A549 (cell line): Measurements from ENCODE around the gene TAGLN3. TPM values are rescaled to one million over a fixed set of nuclear protein-coding genes. Genes with fewer than 3 reads are reported as not detected.

Experiments used
- ATAC-seq, 2 experiments: fragments of 200-7000 bp in 1 of 2; fragments of >200 bp in 1 of 2; cut with Nextera tagmentation in 1 of 2; cut with Tn5 transposase in 1 of 2; 3 replicates each; pipeline versions ENCODE4 v1.8.0 to v1.9.1; 2018 to 2020; ENCODE audit warnings: mild to moderate bottlenecking in 1 of 2, moderate library complexity in 1 of 2
- CTCF ChIA-PET: fragments of 300-600 bp; sonication (Branson Sonifier 250); formaldehyde crosslinking; extraction: SDS; loops from one replicate; lab custom pipeline; 2021; ENCODE audit warnings: antibody characterized with exemption, inconsistent platforms; lab: Yijun Ruan, JAX
- POLR2A ChIA-PET: fragments of 350-600 bp; formaldehyde crosslinking; extraction: SDS; loops from one replicate; lab custom pipeline; 2021; ENCODE audit warnings: antibody characterized with exemption, inconsistent platforms; lab: Yijun Ruan, JAX
- DNase-seq, 2 experiments: peaks; one replicate each; pipeline versions ENCODE4 v3.0.0 to v3.0.0-alpha.2; 2011 to 2016; ENCODE audit warnings: low read depth in 1 of 2, low spot score in 1 of 2
- FAIRE-seq: peaks from 2 replicates; lab custom pipeline; 2011; peaks lifted over from hg19 to GRCh38; lab: Jason Lieb, UNC
- H3K27ac ChIP-seq, 2 experiments: fragments of >200 bp; sonication (Bioruptor Twin); formaldehyde crosslinking; 3 replicates each; pipeline ENCODE4 v1.5.1; 2016 to 2017
- H3K4me1 ChIP-seq: fragments of >200 bp; sonication (Bioruptor Twin); formaldehyde crosslinking; 3 replicates; pipeline ENCODE4 v1.6.1; 2016
- H3K4me2 ChIP-seq: fragments of >200 bp; sonication (Bioruptor Twin); formaldehyde crosslinking; 3 replicates; pipeline ENCODE4 v1.6.1; 2016
- H3K4me3 ChIP-seq: fragments of >200 bp; sonication (Bioruptor Twin); formaldehyde crosslinking; 3 replicates; pipeline ENCODE4 v1.5.1; 2016
- H3K9me3 ChIP-seq: fragments of >200 bp; sonication (Bioruptor Twin); formaldehyde crosslinking; 3 replicates; pipeline ENCODE4 v1.6.1; 2016
- CBX8 ChIP-seq: fragments of 200-600 bp; sonication (generic); IDR thresholded peaks from 2 replicates; pipeline ENCODE4 v1.6.1; 2016
- CEBPB ChIP-seq, 2 experiments: fragments of >200 bp in 1 of 2; sonication (Bioruptor Twin) in 1 of 2; formaldehyde crosslinking in 1 of 2; IDR thresholded peaks; 2 replicates each; pipeline ENCODE4 v1.6.1; 2012 to 2016
- CTCF ChIP-seq: fragments of >200 bp; sonication (Bioruptor Twin); formaldehyde crosslinking; IDR thresholded peaks from 3 replicates; pipeline ENCODE4 v1.5.1; 2016
- EHF ChIP-seq: fragments of 250-450 bp; sonication (Bioruptor Pico); IDR thresholded peaks from 2 replicates; pipeline ENCODE4 v1.5.0; 2020; ENCODE audit warnings: mild to moderate bottlenecking
- ELK1 ChIP-seq: fragments of 150-350 bp; IDR thresholded peaks from 2 replicates; pipeline ENCODE4 v1.6.1; 2014; ENCODE audit warnings: low read depth, mild to moderate bottlenecking, low read length
- HDAC2 ChIP-seq: fragments of 200-600 bp; sonication (generic); IDR thresholded peaks from 2 replicates; pipeline ENCODE4 v1.6.1; 2016
- HOXA7 ChIP-seq: fragments of 250-450 bp; sonication (Bioruptor Pico); IDR thresholded peaks from 2 replicates; pipeline ENCODE4 v1.5.0; 2020; ENCODE audit warnings: mild to moderate bottlenecking, moderate library complexity
- JUNB ChIP-seq: fragments of >200 bp; sonication (Bioruptor Twin); formaldehyde crosslinking; IDR thresholded peaks from 2 replicates; pipeline ENCODE4 v1.6.1; 2016
- MAZ ChIP-seq: fragments of 150-350 bp; IDR thresholded peaks from 2 replicates; pipeline ENCODE4 v1.6.1; 2014; ENCODE audit warnings: antibody characterized with exemption, low read depth, low read length, borderline replicate concordance
- MYC ChIP-seq: IDR thresholded peaks from 2 replicates; pipeline ENCODE4 v1.6.1; 2012; ENCODE audit warnings: mild to moderate bottlenecking, inconsistent platforms, low read length, improper control_type of control experiment, borderline replicate concordance
- POLR2A ChIP-seq: IDR thresholded peaks from 2 replicates; pipeline ENCODE4 v1.6.1; 2012; ENCODE audit warnings: mild to moderate bottlenecking, low read length
- RAD21 ChIP-seq, 2 experiments: fragments of >200 bp in 1 of 2; sonication (Bioruptor Twin) in 1 of 2; formaldehyde crosslinking in 1 of 2; IDR thresholded peaks in 1 of 2; conservative IDR thresholded peaks in 1 of 2; 2 replicates in 1 of 2; 3 replicates in 1 of 2; pipeline ENCODE4 v1.6.1; 2012 to 2018; ENCODE audit warnings: inconsistent platforms in 1 of 2
- SMC3 ChIP-seq: fragments of >200 bp; sonication (Bioruptor Twin); formaldehyde crosslinking; IDR thresholded peaks from 3 replicates; pipeline ENCODE4 v1.6.1; 2018; ENCODE audit warnings: inconsistent platforms
- WGBS: methylation state at CpG from one replicate; pipeline ENCODE4 v1.1.6; 2017; ENCODE audit errors: missing lambda C conversion rate; 5-methylcytosine and 5-hydroxymethylcytosine counted together
- polyA plus RNA-seq, 4 experiments: library from polyadenylated mRNA; depleted of rRNA in 3 of 4; stranded (reverse); fragments of >200 nt; fragmentation: RNase III in 1 of 4; extraction: RNeasy Plus Mini Kit Qiagen cat#74134 plus additional on column Dnase treatment in 1 of 4; gene quantifications; 2 replicates in 3 of 4; 3 replicates in 1 of 4; pipeline ENCODE4 v1.2.3, GENCODE V29; 2011 to 2017
- TF ChIP-seq, protein P1 (sequence below): fragments of >200 bp; sonication (Bioruptor Twin); formaldehyde crosslinking; IDR thresholded peaks from 3 replicates; pipeline ENCODE4 v1.6.1; 2016

Gene TAGLN3
- polyA plus RNA-seq, 2 of the 4 experiments (the other 2 are of a cell fraction), result not detected

DNA sequence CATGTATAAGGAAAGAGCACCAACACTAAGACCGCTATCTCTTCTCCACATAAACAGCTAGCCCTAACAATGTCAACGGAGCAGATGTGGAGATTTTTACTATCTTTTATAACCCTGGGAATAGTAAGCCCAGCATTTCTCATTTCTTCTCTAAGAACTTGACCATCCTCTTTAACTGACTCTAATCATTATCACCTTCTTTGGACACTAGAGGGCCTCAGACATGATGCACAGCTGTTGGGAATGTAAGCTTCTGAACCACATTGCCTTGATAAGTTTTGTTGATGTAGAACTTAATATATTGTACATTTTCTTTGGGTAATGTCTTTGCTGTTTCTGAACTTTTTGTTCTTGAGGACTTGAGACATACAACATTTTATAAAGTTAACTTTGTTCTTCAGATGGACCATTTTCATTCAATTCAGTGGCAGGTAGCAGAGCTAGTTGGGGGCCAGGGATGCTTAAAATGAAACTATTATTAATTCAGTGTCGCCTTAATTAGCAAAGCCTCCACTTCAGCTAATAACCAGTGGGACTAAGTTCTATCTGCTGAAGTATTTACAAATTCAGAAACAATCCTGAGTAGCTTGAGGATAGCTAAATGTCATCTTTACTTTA is 9.6 kb upstream of the TAGLN3 start:
- peak; percentile 94 to 97 for ATAC-seq
- Histone ChIP-seq H3K27ac (no peak overlapping the region), H3K4me3 (no peak overlapping the region), H3K4me1 (peaks cover 2% of the 10 kb centered on the region; the same call in 1 of the 3 replicates), H3K4me2 (no peak overlapping the region), H3K9me3 (no peaks in the 10 kb centered on the region)
- peak; percentile 93 for FAIRE-seq
- POLR2A ChIA-PET, result interaction anchor here (0.7 to 1.3 kb wide), 2 partner anchors 10 to 14 kb away, joined by 3 to 18 read pairs; partner anchors contain the start of gene ABHD10
- 33% methylated on average over 3 of the region's 3 CpGs for WGBS
- DNase-seq, result peak; percentile 49 to 71
- TF ChIP-seq RAD21 (conservative IDR thresholded peaks at IDR 0.05 in 1 of 2, IDR thresholded peaks at IDR 0.05 in 1 of 2) (peak; percentile 57 to 59), CTCF (peak; percentile 81), SMC3 (peak; percentile 78), CBX8 (no peak)
- TF ChIP-seq, all 56 proteins: peak for 3
- CTCF ChIA-PET, result interaction anchor here (0.5 to 11.4 kb wide), 27 partner anchors 8 to 523 kb away, joined by 3 to 189 read pairs (median 6); partner anchors contain the start of genes ABHD10 and TAGLN3

DNA sequence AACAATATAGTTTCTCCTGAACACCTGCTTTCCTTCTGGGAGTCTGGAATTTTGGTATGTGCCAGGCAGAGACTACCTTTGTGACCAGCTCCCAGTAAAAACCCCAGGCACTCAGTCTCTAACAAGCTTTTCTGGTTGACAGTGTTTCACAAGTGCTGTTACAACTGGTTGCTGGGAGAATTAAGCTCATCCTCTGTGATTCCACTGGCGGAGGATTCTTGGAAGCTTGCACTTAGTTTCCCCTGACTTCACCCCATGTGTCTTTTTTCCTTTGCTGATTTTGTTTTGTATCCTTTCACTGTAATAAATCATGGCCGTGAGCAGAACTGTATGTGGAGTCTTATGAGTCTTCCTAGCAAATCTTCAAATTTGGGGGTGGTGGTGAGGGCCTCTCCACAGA is 5.7 kb upstream of the TAGLN3 start:
- FAIRE-seq (no peak), ATAC-seq (no peak), DNase-seq (no peak)
- Histone ChIP-seq H3K9me3 (no peaks in the 10 kb centered on the region), H3K4me1 (peaks cover 2% of the 10 kb centered on the region; the same call in 1 of the 3 replicates), H3K27ac (no peak overlapping the region), H3K4me3 (no peak overlapping the region), H3K4me2 (no peak overlapping the region)
- ChIA-PET CTCF (interaction anchor here (1.7 to 11.4 kb wide), 5 partner anchors 10 to 275 kb away, joined by 5 to 189 read pairs (median 16); no protein-coding TSS in a partner anchor), POLR2A (no interaction called here)
- WGBS, result 90% methylated on average over 2 of the region's 2 CpGs
- no peak for TF ChIP-seq EHF (CRISPR knock-in tag)

DNA sequence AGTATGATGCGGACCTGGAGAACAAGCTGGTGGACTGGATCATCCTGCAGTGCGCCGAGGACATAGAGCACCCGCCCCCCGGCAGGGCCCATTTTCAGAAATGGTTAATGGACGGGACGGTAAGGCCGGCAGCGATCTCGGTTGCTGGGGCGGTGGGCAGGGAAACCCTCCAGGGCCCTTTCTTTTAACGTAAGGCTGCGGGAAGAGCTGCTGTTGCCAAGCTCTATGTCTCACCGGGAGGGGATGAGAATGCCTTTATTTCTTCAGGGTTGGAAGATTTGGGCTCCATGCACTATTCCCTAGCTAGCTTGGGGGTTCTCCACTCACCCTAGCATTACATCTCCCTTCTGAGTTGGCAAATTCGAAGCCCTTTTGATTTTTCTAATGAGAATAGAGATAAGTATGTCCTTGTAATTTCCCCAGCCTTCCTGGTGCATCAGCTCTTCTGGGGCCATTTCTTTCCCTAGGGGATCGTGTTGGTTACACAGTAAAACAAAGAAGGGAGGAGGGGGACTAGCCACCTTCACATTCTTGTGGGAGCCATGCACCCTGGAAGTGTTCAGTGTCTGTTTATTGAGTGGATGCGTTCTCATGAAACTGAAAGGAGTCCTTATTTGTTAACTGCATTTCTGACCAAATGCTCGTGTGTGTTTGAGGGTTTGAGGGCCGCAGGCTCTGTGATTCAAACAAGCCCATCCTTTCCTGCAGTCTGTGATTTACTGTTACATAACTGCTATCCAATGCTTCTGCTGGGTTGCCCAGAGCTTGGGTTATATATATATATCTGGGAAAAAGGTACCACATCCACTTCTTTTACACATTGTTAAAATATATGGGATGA is 982 bp downstream of the TAGLN3 start:
- H3K4me3 ChIP-seq, result no peak overlapping the region
- POLR2A ChIA-PET, result no interaction called here
- no peaks in the 10 kb centered on the region for H3K9me3 ChIP-seq
- TF ChIP-seq MAZ (no peak), JUNB (no peak), HDAC2 (no peak), ELK1 (no peak)
- H3K27ac ChIP-seq, result no peak overlapping the region
- no peaks in the 10 kb centered on the region; the same call in 2 of the 3 replicates for H3K4me1 ChIP-seq
- FAIRE-seq (no peak), DNase-seq (no peak), ATAC-seq (no peak)
- no peak overlapping the region for H3K4me2 ChIP-seq
- 84% methylated on average over 19 of the region's 19 CpGs for WGBS
- CTCF ChIA-PET, result interaction anchor here (0.6 to 6.6 kb wide), 7 partner anchors 11 to 283 kb away, joined by 3 to 81 read pairs (median 4); partner anchors contain the start of gene ABHD10

DNA sequence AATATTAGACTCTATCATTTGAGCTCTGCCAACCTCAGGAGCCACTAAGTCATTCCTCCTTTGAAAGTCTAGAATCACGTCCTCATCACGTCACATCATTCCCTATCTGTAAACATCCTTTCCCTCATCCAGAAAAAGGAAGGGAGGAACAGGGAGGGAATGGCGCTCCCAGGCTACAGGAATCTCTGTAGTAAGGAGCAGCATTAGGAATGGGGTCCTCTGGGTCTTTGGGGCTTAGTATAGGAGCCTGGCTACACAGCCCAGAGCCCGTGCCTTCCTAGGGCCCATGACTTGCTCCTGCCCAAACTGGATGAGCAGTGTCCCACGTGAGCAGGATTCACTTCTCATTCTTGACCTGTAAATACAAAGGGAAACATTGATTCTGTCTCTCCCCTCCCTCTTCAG is 1.6 kb downstream of the TAGLN3 start:
- H3K4me3 ChIP-seq, result no peak overlapping the region
- CTCF ChIA-PET, result interaction anchor here (1.0 to 6.6 kb wide), 8 partner anchors 10 to 283 kb away, joined by 3 to 81 read pairs (median 5); partner anchors contain the start of gene ABHD10
- no peak for FAIRE-seq

More for the DNA sequence above, 1.6 kb downstream of the TAGLN3 start:
- no peak for DNase-seq
- TF ChIP-seq CEBPB (IDR thresholded peaks at IDR 0.05) (no peak), RAD21 (conservative IDR thresholded peaks at IDR 0.05 in 1 of 2, IDR thresholded peaks at IDR 0.05 in 1 of 2) (no peak), MYC (no peak), HOXA7 (no peak), ELK1 (no peak), POLR2A (no peak)
- TF ChIP-seq, protein P1, sequence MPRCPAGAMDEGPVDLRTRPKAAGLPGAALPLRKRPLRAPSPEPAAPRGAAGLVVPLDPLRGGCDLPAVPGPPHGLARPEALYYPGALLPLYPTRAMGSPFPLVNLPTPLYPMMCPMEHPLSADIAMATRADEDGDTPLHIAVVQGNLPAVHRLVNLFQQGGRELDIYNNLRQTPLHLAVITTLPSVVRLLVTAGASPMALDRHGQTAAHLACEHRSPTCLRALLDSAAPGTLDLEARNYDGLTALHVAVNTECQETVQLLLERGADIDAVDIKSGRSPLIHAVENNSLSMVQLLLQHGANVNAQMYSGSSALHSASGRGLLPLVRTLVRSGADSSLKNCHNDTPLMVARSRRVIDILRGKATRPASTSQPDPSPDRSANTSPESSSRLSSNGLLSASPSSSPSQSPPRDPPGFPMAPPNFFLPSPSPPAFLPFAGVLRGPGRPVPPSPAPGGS, result no peak
- ATAC-seq, result no peak
- H3K9me3 ChIP-seq, result no peaks in the 10 kb centered on the region
- no peaks in the 10 kb centered on the region; the same call in 2 of the 3 replicates for H3K4me1 ChIP-seq
- POLR2A ChIA-PET, result no interaction called here
- 75% methylated on average over 5 of the region's 5 CpGs for WGBS
- no peak overlapping the region for H3K27ac ChIP-seq
- H3K4me2 ChIP-seq, result no peak overlapping the region
